Left renal pelvis (tissue), 4 donors: ENCODE measurements around the gene CLCN7. TPM values are rescaled to one million over a fixed set of nuclear protein-coding genes. Genes with fewer than 3 reads are reported as not detected.

Source experiments
- DNase-seq, 4 donors: peaks; one replicate each; pipeline ENCODE4 v3.0.0-alpha.2; 2013; ENCODE audit warnings: low read depth in 4 of 4, low spot score in 3 of 4
- polyA plus RNA-seq, 4 donors: library from polyadenylated mRNA; unstranded; fragments of 120-200 nt; gene quantifications; one replicate each; pipeline ENCODE4 v1.2.1, GENCODE V29; 2013; ENCODE audit not compliant: insufficient read length in 4 of 4

CLCN7 gene, protein sequence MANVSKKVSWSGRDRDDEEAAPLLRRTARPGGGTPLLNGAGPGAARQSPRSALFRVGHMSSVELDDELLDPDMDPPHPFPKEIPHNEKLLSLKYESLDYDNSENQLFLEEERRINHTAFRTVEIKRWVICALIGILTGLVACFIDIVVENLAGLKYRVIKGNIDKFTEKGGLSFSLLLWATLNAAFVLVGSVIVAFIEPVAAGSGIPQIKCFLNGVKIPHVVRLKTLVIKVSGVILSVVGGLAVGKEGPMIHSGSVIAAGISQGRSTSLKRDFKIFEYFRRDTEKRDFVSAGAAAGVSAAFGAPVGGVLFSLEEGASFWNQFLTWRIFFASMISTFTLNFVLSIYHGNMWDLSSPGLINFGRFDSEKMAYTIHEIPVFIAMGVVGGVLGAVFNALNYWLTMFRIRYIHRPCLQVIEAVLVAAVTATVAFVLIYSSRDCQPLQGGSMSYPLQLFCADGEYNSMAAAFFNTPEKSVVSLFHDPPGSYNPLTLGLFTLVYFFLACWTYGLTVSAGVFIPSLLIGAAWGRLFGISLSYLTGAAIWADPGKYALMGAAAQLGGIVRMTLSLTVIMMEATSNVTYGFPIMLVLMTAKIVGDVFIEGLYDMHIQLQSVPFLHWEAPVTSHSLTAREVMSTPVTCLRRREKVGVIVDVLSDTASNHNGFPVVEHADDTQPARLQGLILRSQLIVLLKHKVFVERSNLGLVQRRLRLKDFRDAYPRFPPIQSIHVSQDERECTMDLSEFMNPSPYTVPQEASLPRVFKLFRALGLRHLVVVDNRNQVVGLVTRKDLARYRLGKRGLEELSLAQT
- 10 to 100 TPM; 38.3 to 68.6 (median 47.1) TPM for polyA plus RNA-seq

DNA sequence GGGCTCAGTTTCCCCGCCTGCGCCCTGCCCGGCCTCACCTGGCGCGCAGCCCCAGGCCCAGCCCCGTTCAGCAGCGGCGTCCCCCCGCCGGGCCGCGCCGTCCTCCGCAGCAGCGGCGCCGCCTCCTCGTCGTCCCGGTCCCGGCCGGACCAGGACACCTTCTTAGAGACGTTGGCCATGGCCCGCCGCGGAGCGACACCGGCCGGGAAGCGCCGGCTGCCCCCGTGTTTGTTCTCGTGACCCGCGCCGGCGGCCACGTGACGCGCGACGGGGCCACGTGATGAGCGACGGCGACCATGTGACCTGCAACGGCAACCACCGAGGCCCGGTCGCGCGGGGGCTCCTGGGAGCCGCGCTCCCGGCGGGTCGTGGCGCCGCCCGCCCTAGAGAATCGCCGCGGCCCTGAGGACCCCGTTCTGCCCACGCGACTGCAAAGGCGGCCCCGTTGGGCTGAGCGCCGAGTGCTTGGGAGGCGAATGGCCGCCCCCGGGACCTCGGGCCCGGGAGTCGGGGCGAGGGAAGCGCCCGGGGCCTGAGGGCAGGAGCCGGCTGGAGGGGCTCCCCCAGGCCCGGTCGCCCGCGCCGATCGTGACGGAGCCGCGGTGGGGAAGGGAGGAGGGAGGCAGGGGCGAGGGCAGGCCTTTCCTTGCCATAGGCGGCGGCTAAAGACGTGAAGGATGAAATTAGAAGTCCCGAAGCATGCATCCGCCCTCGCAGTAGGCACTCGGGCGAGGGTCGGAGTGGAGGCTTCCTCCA lies at the start of gene CLCN7:
Gene CLCN7, minus strand, starts transcription at position 233 of the 756 bp plus-strand sequence. Its CDS starts 54 bp downstream, at position 179.
- DNase-seq, result peak in 3 of 4 donors; percentile 59 to 65 (median 60)

DNA sequence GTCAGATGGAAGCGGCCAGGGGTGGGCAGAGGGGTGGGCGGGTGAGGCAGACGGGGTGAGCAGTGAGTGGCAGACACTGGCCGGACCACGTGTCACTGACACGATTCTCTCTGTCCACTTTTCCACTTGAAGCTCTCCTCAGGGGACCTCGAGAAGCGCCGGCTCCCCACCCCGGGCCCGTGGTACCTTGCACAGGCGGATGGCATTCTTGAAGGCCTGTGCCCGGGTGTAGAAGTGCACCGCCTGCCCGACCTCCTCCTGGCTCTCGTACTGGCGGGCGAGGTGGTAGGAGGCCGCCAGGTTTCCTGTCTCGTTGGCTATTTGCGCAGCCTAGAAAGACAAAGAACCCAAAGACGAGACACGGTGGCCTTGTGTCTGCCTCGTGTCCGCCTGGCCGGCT lies 49.5 kb upstream of the CLCN7 start:
- DNase-seq, result no peak

DNA sequence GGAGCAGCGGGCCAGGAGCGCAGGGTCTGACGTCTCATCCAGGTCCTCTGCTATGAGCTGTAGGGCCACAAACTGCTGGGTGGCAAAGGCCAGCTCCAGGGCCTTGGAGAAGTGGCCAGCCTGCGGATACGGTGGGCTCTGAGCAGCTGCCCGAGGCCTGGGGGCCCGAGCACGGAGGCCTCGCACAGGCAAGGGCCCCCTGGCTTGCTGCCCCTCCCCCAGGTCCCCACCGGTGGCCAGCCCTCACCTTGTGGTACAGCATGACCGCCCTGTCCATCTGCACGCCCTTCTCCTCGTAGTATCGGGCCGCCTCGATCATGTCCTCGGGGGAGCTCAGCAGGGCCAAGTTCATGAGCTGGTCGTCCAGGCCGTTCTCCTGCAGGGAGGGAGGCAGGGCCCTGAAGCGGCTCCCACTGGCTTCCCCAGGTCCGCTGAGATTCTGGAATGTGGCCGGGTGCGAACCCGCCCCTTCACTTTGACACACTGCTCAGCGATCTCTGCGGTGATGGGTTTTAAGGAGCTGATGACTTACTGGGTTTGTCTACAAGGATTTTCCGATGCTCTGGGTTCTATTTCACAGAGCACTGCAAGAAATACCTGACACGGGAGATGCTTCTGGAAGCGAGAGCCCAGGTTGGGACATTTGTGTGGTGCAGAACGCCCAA lies 48.9 kb upstream of the CLCN7 start:
- DNase-seq, result no peak

DNA sequence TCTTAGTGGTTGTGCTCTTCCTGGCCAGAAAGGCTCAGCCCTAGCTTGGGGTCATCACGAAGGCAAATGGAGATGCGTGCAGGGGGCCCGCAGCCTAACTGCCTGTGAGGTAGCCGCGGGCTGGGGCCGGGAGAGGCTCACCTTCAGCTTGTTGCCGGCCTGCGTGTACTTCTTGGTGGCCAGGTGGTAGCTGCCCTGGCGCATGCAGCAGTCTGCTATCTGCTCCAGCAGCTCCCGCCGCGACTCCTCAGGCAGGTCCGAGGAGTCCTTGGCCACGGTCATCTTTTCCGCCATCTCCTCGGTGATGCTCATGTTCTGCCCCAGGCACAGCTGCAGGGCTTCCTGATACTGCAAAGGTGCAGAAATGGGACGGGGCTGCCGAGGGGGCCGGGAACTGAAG lies 45.6 kb upstream of the CLCN7 start:
- no peak for DNase-seq

- no peak for DNase-seq
Observed at GRCh38 chr16:1519831-1520230, 45.0 kb upstream of the CLCN7 start.

DNA sequence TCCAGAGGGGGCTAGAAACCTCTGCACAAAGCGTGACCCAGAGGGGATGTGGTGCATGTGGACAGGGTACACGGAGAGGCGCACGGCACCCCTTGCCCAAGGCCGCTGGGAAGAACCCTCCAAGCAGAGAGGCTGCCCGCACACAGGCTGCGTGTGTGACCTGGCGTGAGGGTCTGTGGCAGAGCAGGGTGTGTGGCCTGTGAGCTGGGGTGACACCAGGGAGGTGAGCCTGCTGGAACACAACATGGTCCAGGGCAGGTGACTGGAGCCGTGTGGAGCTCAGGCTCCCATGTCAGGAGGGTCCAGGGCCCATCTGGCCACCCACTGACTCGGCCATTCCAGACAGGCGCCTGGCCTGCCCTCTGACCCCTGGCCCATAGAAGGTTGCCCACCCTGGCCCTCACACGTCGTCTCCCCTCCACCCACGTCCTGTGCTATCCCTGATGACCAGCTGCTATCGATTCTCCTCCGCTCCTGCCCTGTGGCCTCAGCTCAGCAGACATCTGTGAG lies 43.9 kb upstream of the CLCN7 start:
- DNase-seq, result no peak

- DNase-seq, result no peak
Observed at GRCh38 chr16:1514507-1514906, 39.7 kb upstream of the CLCN7 start.

- DNase-seq, result no peak
Observed at GRCh38 chr16:1512774-1513173, 37.9 kb upstream of the CLCN7 start.

DNA sequence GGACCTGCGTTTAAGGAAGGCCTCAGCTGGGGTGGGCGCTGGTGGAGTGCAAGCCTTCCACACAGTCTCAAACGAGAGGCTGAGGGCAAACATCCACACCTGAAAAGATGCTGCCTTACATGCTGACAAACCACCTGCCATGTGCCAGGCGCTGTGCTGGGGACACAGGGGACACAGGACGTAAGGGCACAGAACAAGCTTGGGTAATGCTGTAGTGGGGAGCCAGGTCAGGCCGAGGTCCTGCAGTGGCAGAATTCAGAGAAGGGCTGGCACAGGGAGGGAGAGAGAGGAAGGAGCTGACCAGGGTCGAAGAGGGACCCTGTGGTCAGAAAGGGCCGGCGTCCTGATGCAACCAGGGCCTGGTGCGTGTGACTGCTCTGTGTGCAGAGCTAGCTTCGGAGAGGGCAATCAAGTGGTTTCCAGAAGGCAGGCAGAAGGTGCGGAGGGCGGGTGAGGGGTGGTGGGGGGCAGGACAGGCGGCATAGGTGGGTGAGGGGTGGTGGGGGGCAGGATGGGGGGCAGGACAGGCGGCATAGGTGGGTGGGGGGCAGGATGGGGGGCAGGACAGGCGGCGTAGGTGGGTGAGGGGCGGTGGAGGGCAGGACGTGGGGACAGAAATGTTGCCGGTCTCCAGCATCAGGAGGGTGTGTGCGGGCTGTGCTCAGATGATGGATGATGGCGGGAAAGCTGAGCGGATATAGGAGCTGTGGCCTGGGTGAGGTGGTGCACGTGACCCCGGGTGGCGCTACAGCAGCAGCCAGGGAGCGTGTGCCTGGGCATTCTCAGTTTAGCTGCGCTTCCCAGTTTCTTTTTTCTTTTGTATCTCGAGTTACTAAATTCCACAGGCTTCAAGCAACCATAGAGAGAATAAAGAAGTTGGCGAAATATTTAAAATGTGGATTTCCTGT lies 37.1 kb upstream of the CLCN7 start:
- no peak for DNase-seq

DNA sequence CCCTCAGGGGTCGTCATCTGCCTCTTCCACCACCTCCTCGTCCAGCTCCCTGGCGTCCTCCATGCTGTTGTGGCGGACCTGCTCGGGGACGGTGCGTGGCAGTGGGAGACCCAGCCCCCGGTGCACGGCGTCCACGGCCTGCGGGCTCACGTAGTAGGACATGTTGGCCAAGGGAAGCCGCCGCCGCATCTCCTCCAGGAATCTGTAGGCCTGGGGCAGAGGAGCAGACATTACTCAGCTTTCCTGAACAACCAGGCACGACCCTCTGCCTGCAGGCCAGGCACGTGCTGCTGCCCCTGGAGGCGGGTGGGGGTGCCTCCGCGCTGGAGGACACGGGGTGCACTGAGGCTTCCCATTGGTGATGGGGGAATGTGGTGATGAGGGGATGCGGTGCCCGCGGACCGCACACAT lies 36.1 kb upstream of the CLCN7 start:
- no peak for DNase-seq

DNA sequence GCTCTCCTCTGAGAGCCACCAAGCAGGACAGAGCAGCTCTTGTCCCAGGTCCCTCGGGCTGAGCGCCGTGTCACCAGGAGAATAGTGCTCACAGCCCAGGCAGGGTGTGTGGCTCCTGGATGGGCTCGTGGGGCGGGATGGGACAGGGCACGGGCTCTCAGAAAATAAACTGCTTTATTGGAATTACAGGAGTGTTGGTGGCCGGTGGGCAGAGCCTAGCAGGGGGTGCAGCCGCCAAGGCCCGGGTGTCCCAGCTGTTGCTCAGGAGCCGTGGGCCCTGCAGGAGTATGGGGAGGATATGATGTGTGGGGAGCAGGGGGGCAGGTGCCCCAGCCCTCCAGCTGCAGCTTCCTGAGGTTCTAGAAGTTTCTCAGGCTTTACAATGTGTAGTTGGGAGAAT lies 35.4 kb upstream of the CLCN7 start:
- DNase-seq, result no peak

- DNase-seq, result no peak
Observed at GRCh38 chr16:1509307-1510221, 34.7 kb upstream of the CLCN7 start.

GRCh38 chr16:1508494-1509187 lies 33.8 kb upstream of the CLCN7 start:
- DNase-seq, result no peak

DNA sequence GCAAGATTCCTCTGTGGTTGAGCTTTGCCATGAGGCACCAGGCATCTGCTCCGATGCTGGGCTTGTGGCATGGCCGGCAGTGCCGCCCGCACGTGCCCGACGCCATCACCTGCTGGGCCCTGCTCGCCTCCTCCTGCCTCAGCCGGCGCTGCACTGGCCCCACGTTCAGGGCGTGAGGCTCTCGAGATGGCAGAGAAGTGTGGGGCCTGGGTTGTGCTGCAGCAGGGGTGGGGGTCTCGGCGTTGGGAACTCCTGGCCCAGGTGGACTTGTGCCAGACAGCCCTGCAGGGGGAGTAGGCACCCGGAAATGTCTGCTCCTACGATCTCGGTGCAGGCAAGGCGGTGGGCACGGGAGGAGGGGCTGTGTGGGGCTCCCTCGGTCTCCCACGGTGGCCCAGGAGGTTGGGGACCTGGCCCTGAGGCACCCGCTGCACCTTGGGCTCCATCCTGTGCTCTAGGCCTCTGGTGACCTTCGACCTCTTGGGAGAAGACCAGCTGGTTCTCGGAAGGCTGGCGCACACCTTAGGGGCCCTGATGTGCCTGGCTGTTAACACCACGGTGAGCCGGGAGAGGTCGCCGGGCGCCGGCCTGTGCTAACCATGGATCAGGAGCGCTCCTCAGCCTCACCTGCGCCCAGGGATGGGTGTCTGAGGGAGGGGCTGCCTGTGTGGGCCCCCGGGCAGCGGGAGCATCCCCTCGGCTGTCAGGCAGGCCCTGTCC lies 31.8 kb upstream of the CLCN7 start:
- DNase-seq, result no peak

DNA sequence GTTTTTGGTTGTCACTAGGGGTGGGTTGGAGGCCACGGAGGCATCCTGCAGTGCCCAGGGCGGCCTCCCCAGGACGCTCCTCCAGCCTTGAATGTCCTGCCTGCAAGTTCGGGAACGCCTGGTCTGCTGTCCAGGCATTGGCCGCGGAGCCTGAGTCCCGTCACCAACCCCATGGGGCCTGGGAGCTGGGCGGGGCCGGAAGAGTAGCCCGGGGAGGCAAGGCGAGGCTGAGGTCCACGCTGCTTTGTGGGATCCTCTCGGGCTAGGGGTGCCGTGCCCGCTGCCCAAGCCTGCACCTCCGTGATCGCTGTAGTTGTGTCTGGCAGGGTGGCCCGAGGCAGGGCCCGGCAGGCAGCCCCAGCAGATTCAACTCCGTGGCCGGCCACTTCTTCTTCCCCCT lies 31.1 kb upstream of the CLCN7 start:
- DNase-seq, result no peak

GRCh38 chr16:1505073-1505844 lies 30.4 kb upstream of the CLCN7 start:
- no peak for DNase-seq
